Activated T-cell treated with anti-CD3 and anti-CD28 coated beads, Interleukin-2, amount 50 U/mL, for 48 hours (primary cell): ENCODE data around the gene EHMT1.
A peak's percentile ranks its signal among the peaks of the same experiment; 100 is the strongest.

Source experiments
- DNase-seq, 2 experiments: peaks; one replicate each; pipeline ENCODE4 v3.0.0-alpha.2; 2020

The EHMT1 gene

GRCh38 chr9:137648396-137648795 lies 29.6 kb downstream of the EHMT1 start:
- no peak for DNase-seq

DNA sequence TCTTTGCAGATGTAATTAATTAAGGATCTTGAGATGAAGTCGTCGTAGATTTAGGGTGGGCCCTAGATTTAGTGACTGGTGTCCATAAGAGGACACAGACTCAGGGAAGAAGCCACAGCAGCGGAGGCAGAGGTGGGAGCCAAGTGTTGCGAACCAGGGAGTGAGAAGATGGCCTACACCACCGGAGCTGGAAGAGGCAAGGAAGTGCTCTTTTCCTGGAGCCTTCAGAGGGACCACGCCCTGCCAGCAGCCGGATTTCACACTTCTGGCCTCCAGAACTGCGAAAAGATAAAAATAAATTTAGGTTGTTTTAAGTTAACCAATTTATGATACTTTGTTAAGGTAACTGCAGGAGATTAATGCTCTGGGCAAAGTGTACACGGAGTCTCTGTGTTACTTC lies 30.7 kb downstream of the EHMT1 start:
- DNase-seq, result no peak

- no peak for DNase-seq
Observed at GRCh38 chr9:137650259-137650658, 31.5 kb downstream of the EHMT1 start.

- DNase-seq, result no peak
Observed at GRCh38 chr9:137650779-137651178, 32.0 kb downstream of the EHMT1 start.

DNA sequence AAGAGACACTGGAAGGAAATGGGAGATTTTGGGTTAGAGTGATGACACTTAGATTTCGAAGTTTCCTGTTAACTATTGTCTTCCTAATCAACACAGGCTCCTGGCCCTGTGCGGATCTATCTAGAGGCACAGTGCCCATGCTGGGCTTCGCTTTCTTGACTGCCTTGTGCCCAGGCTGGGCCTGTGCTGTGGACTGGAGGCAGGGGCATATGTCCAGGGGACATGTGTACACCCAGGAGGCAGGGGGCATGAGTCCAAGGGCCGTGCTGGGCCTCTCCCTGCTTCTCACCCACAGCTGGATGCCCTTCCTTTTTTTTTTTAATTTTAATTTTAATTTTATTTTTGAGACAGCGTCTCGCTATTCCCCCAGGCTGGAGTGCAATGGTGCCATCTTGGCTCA lies 37.6 kb downstream of the EHMT1 start:
- DNase-seq, result no peak

DNA sequence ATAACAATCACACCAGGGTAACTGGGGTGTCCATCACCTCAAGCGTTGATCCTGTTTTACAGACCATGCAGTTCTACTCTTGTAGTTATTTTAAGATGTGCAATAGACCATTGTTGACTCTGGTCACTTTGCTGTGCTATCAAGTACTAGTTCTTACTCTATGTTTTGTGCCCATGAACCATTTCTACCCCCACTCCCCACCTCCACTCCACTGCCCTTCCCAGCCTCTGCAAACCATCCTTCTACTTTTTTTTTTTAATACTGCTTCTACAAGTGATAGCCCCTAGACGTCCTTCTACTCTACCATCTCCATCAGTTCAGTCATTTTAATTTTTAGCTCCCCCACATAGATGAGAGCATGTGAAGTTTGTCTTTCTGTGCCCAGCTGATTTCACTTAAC lies 38.8 kb downstream of the EHMT1 start:
- no peak for DNase-seq

- DNase-seq, result no peak
Observed at GRCh38 chr9:137658781-137659180, 40.0 kb downstream of the EHMT1 start.

- no peak for DNase-seq
Observed at GRCh38 chr9:137660144-137660543, 41.3 kb downstream of the EHMT1 start.

DNA sequence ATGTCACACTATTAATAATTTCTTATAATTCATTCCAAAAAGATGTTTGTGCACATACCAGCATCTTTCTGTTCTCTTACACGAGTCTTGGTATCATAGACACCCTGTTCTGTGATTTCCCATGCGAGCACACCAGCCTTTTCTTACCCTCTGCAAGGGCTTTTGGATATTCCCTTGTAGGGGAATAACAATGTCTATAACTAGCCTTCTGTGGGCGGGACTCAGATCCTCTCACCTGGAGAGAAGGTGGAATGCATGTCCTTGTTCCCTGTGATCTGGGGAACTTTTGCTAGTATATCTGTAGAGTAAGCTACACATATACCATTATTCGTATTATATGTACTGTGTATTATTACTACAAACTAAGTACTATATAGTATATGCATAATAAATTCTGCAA lies 44.8 kb downstream of the EHMT1 start:
- no peak for DNase-seq

DNA sequence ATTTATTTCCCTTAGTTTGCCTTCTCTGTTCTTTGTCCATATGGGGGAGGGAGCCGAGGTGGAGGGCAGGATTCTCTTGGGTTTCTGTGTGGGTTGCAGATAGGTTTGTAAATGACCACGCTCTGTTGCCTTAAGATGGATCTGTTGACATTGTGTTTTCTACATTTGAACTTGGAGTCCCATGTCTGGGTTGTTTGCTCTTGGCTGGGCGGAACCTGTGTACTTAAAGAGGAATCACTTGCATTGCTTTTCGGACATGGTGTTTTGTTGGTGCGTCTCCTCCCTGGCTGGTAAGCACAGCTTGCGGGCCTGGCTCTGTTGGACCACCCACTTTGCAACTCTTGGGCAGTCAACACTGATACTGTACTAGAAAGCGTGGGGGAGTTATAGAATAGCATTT lies 45.9 kb downstream of the EHMT1 start:
- DNase-seq, result no peak

- no peak for DNase-seq
Observed at GRCh38 chr9:137665226-137665625, 46.4 kb downstream of the EHMT1 start.

GRCh38 chr9:137665697-137666512 lies 47.1 kb downstream of the EHMT1 start:
- DNase-seq, result no peak

- DNase-seq, result no peak
Observed at GRCh38 chr9:137666513-137666822, 47.7 kb downstream of the EHMT1 start.

- DNase-seq, result no peak
Observed at GRCh38 chr9:137666955-137667670, 48.3 kb downstream of the EHMT1 start.

DNA sequence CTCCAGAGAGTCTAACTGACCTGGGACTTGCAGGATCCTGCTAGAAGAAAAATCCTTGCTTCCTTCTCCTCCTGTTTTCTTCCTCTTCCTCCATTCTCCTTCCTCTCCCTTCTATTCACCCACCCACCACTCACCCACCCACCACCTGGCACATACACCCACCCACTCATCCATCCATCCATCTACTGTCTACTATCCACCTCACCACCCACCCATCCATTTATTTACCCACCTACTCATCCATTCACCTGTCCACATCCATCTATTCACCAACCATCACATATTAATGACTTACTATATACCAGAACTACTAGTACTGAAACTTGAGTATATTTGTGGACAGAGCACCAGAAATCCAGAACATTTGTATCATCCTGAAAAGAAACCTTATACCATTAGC lies 49.4 kb downstream of the EHMT1 start:
- DNase-seq, result no peak

GRCh38 chr9:137669261-137669672 lies 50.5 kb downstream of the EHMT1 start:
- DNase-seq, result no peak

DNA sequence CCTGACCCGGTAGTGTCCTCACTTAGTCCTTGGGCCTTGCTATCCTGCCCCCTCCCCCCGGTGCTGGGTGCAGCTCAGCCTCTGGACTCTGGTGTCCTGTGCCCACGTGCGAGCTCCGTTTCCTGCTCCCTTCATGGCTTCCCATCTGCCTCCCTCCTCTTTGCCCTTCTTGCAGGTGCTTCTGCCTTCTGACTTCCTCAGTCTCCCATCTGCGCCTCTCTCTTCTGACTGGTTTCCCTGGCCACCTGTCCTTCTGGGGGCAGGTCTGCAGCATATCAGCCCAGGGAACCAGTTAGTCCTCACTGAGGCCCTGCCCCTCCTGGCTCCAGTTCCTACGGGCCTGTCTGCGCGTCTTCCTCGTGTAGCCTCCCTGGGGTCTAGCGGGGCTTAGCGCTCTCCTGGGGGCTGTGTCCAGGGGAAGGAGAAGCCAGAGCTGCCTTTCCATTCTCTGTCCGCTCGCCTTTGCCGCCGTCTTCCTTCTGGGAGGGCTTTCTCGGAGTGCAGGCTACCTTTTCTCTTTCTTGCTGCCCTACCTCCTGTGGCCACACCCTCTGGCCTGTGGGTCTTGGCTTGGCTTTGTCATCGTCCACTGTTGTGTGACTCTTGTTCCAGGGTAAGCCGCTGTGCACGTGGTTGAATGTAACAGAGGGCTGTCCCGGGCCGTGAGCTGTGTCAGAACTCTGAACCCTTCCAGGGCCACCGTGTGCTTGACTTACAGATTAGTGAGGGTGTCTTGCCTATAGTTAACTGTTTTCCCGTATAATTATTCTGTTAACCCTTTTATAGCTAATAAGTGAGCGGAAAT lies 51.8 kb downstream of the EHMT1 start:
- no peak for DNase-seq

GRCh38 chr9:137671196-137671538 lies 52.4 kb downstream of the EHMT1 start:
- DNase-seq, result no peak

GRCh38 chr9:137671721-137672120 lies 52.9 kb downstream of the EHMT1 start:
- DNase-seq, result no peak

- DNase-seq, result peak in 1 of 2 experiments; percentile 30
Observed at GRCh38 chr9:137672907-137673791, 54.3 kb downstream of the EHMT1 start.

GRCh38 chr9:137673886-137674285 lies 55.1 kb downstream of the EHMT1 start:
- no peak for DNase-seq

DNA sequence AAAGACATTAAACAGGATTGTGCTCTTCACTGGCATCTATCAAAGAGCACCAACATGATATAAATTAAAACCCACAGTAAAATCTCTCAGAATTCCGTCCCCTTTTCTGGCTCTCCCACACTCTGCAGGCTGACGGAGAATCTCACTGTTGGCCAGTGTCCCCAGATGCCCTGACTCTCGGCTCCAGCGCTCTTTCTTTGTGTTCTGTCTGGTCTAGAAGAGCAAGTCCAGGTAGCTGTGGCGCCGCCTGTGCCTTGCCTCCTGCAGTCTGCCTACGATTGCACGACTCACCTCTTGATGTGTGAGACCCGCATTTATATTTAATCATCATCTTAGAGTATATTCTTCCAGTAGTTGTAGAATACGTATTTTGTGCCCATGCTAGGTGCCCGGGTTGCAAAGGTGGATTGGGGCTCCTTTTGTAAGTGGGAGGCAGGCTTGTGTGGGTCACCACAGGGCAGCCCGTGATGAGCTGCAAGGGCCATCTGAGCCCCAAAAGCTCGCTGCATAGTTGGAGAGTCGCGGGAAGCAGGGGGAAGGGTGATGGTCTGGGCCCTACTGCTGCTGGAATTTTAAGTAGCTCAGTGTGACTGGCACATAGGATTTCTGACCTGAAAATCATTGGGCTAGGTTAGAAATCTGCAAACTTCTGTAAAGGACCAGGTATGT lies 55.6 kb downstream of the EHMT1 start:
- DNase-seq, result no peak
